HepG2 (cell line): ENCODE results near the gene EIF4G1. TPM values are rescaled to one million over a fixed set of nuclear protein-coding genes. Genes with fewer than 3 reads are reported as not detected.
A peak's percentile ranks its signal among the peaks of the same experiment; 100 is the strongest.

Experiments
- CSRNP2 ChIP-seq: sonication (generic); formaldehyde crosslinking; conservative IDR thresholded peaks from 2 replicates; pipeline ENCODE4 v1.8.0; 2022; ENCODE audit warnings: low read depth, missing genetic modification reagents
- HES4 ChIP-seq: sonication (generic); formaldehyde crosslinking; IDR thresholded peaks from 2 replicates; pipeline ENCODE4 v1.9.0; 2021; ENCODE audit warnings: mild to moderate bottlenecking, missing genetic modification reagents, borderline replicate concordance
- ISL2 ChIP-seq: sonication (generic); formaldehyde crosslinking; IDR thresholded peaks from 2 replicates; pipeline ENCODE4 v1.5.0; 2020; ENCODE audit warnings: missing genetic modification reagents
- KAT8 ChIP-seq: IDR thresholded peaks from 2 replicates; pipeline ENCODE4 v1.6.1; 2016; ENCODE audit warnings: missing genetic modification reagents, missing compliant biosample characterization
- KDM5A ChIP-seq: fragments of 200-600 bp; sonication (generic); IDR thresholded peaks from 2 replicates; pipeline ENCODE4 v1.7.0; 2018; ENCODE audit warnings: antibody characterized with exemption, mild to moderate bottlenecking, low read length, borderline replicate concordance
- POLR2AphosphoS5 ChIP-seq: IDR thresholded peaks from 2 replicates; pipeline ENCODE4 v1.6.1; 2012; ENCODE audit warnings: low read depth, low read length
- SOX6 ChIP-seq, 2 experiments: fragments of 450-650 bp in 1 of 2; sonication (generic) in 1 of 2; formaldehyde crosslinking in 1 of 2; IDR thresholded peaks; 2 replicates each; pipeline versions ENCODE4 v1.4.0 to v1.6.1; 2017 to 2020; ENCODE audit warnings: antibody characterized with exemption in 1 of 2, mild to moderate bottlenecking in 1 of 2, missing genetic modification reagents in 1 of 2
- THAP11 ChIP-seq: IDR thresholded peaks from 2 replicates; pipeline ENCODE4 v1.6.1; 2016; ENCODE audit warnings: missing biosample characterization, missing genetic modification reagents
- ZBTB20 ChIP-seq: sonication (generic); formaldehyde crosslinking; IDR thresholded peaks from 2 replicates; pipeline ENCODE4 v1.8.1; 2023; ENCODE audit warnings: missing genetic modification reagents, low read depth, mild to moderate bottlenecking, borderline replicate concordance
- ZBTB40 ChIP-seq, 2 experiments: fragments of 450-650 bp in 1 of 2; sonication (generic) in 1 of 2; formaldehyde crosslinking in 1 of 2; IDR thresholded peaks; 2 replicates each; pipeline versions ENCODE4 v1.6.1 to v1.8.0; 2016 to 2022; ENCODE audit warnings: antibody characterized with exemption in 1 of 2, mild to moderate bottlenecking in 1 of 2, missing genetic modification reagents in 1 of 2
- ZFYVE20 ChIP-seq: sonication (generic); formaldehyde crosslinking; IDR thresholded peaks from 2 replicates; pipeline ENCODE4 v1.8.0; 2023; ENCODE audit warnings: low read depth, mild to moderate bottlenecking, moderate library complexity, missing genetic modification reagents, borderline replicate concordance
- ZNF564 ChIP-seq: sonication (generic); formaldehyde crosslinking; IDR thresholded peaks from 2 replicates; pipeline ENCODE4 v1.8.1; 2023; ENCODE audit warnings: mild to moderate bottlenecking, missing genetic modification reagents
- ZNF687 ChIP-seq: sonication (generic); formaldehyde crosslinking; IDR thresholded peaks from 2 replicates; pipeline ENCODE4 v1.5.1; 2020; ENCODE audit warnings: mild to moderate bottlenecking, missing genetic modification reagents, moderate library complexity
- ZNF713 ChIP-seq: sonication (generic); formaldehyde crosslinking; IDR thresholded peaks from 2 replicates; pipeline ENCODE4 v1.4.0; 2020; ENCODE audit warnings: mild to moderate bottlenecking, missing genetic modification reagents
- polyA plus RNA-seq, 8 experiments: library from polyadenylated mRNA; depleted of rRNA in 3 of 8; stranded (reverse) in 7 of 8; unstranded in 1 of 8; fragments of >200 nt; fragmentation: Illumina TruSeq in 4 of 8; extraction: Trizol in 4 of 8; gene quantifications; 2 replicates each; pipeline versions ENCODE4 v1.2.1 to v1.2.3, GENCODE V29; 2011 to 2016; ENCODE audit warnings: low read depth in 4 of 8, missing spikeins in 1 of 8, mixed read lengths in 1 of 8; ENCODE audit not compliant: insufficient read depth in 1 of 8
- total RNA-seq, 5 experiments: library from RNA; depleted of rRNA; stranded (reverse); fragments of >200 nt; fragmentation: Illumina TruSeq; extraction: Trizol; gene quantifications; 2 replicates each; pipeline ENCODE4 v1.2.3, GENCODE V29; 2016; ENCODE audit warnings: low read depth in 1 of 5

The EIF4G1 gene
- total and polyA plus RNA-seq, 2 of the 13 experiments (the other 11 are each of a cell fraction or from before 2014, with no cell fraction given): 208 to 213 TPM

GRCh38 chr3:184360929-184361531 is 46.6 kb downstream of the EIF4G1 start (continued):
- no peak for TF ChIP-seq ZBTB40 (IDR thresholded peaks at IDR 0.05)
- TF ChIP-seq ZBTB40 (CRISPR knock-in tag; IDR thresholded peaks at IDR 0.05): peak; percentile 45; the same call in 1 of the 2 replicates
- no peak for TF ChIP-seq ZBTB20 (CRISPR knock-in tag)
- no peak for TF ChIP-seq KDM5A
- TF ChIP-seq THAP11 (CRISPR knock-in tag): 0 out of 2 replicates have a peak, but pooled peaks have one; percentile 5
- TF ChIP-seq POLR2AphosphoS5: no peak
- no peak for TF ChIP-seq ZNF564 (CRISPR knock-in tag)
- peak; percentile 84; the same call in 1 of the 2 replicates for TF ChIP-seq HES4
- TF ChIP-seq CSRNP2 (CRISPR knock-in tag): no peak
- no peak for TF ChIP-seq ISL2 (CRISPR knock-in tag)
- TF ChIP-seq SOX6 (IDR thresholded peaks at IDR 0.05): no peak
- no peak for TF ChIP-seq SOX6 (CRISPR knock-in tag; IDR thresholded peaks at IDR 0.05)
- TF ChIP-seq KAT8 (CRISPR knock-in tag): no peak
- TF ChIP-seq ZNF687 (CRISPR knock-in tag): peak; percentile 63; the same call in 1 of the 2 replicates
- TF ChIP-seq ZNF713 (CRISPR knock-in tag): no peak
- no peak for TF ChIP-seq ZFYVE20
